WTC11 (cell line): ENCODE measurements around the gene NR3C1. TPM values are rescaled to one million over a fixed set of nuclear protein-coding genes. Genes with fewer than 3 reads are reported as not detected.

Source experiments
- ATAC-seq: fragments of 200-7000 bp; cut with Tn5 transposase; 2 replicates; pipeline ENCODE4 v1.10.0; 2021; ENCODE audit warnings: mild to moderate bottlenecking, moderate library complexity
- CTCF ChIA-PET: fragments of 300-600 bp; sonication (Branson Sonifier 250); formaldehyde crosslinking; loops from one replicate; lab custom pipeline; 2021; ENCODE audit warnings: antibody characterized with exemption; lab: Charles Lee
- POLR2A ChIA-PET: fragments of 350-600 bp; sonication (Branson Sonifier 250); formaldehyde crosslinking; loops from one replicate; lab custom pipeline; 2021; ENCODE audit warnings: antibody characterized with exemption; lab: Charles Lee
- DNase-seq: peaks from one replicate; pipeline ENCODE4 v3.0.0; 2021; ENCODE audit warnings: low spot score
- H3K27ac Mint-ChIP-seq: 2 replicates; pipeline ENCODE4 v1.8.0; 2021; ENCODE audit warnings: mixed read lengths
- H3K27me3 Mint-ChIP-seq: 2 replicates; pipeline ENCODE4 v1.8.0; 2021; ENCODE audit warnings: low read depth, mild to moderate bottlenecking, moderate library complexity, mixed read lengths
- H3K36me3 Mint-ChIP-seq: 2 replicates; pipeline ENCODE4 v1.8.0; 2021; ENCODE audit warnings: mixed read lengths
- H3K4me1 Mint-ChIP-seq: 2 replicates; pipeline ENCODE4 v1.8.0; 2022; ENCODE audit warnings: mixed read lengths
- H3K4me3 Mint-ChIP-seq: 2 replicates; pipeline ENCODE4 v1.8.0; 2021; ENCODE audit warnings: mild to moderate bottlenecking, moderate library complexity, mixed read lengths
- H3K9me3 Mint-ChIP-seq: 2 replicates; pipeline ENCODE4 v1.8.0; 2021; ENCODE audit warnings: mixed read lengths
- CREM ChIP-seq: sonication (generic); formaldehyde crosslinking; IDR thresholded peaks from 2 replicates; pipeline ENCODE4 v1.8.1; 2022; ENCODE audit warnings: mild to moderate bottlenecking, missing genetic modification reagents, moderate library complexity
- ETV6 ChIP-seq: sonication (generic); formaldehyde crosslinking; IDR thresholded peaks from 2 replicates; pipeline ENCODE4 v1.8.1; 2022; ENCODE audit warnings: mild to moderate bottlenecking, missing genetic modification reagents
- FOXK1 ChIP-seq: sonication (generic); formaldehyde crosslinking; IDR thresholded peaks from 2 replicates; pipeline ENCODE4 v1.8.0; 2022; ENCODE audit warnings: mild to moderate bottlenecking, moderate library complexity, missing genetic modification reagents
- NFATC4 ChIP-seq: fragments of 250-450 bp; sonication (Bioruptor Pico); IDR thresholded peaks from 2 replicates; pipeline ENCODE4 v1.9.0; 2021; ENCODE audit warnings: mild to moderate bottlenecking
- NFYB ChIP-seq: sonication (generic); formaldehyde crosslinking; conservative IDR thresholded peaks from 2 replicates; pipeline ENCODE4 v1.8.0; 2022; ENCODE audit warnings: low read depth, missing genetic modification reagents
- ZNF138 ChIP-seq: sonication (generic); formaldehyde crosslinking; conservative IDR thresholded peaks from 2 replicates; pipeline ENCODE4 v1.8.1; 2022; ENCODE audit warnings: mild to moderate bottlenecking, moderate library complexity, missing genetic modification reagents
- ZNF317 ChIP-seq: sonication (generic); formaldehyde crosslinking; IDR thresholded peaks from 2 replicates; pipeline ENCODE4 v1.8.1; 2023; ENCODE audit warnings: low read depth, mild to moderate bottlenecking, moderate library complexity, missing genetic modification reagents, borderline replicate concordance
- ZNF396 ChIP-seq: fragments of 250-450 bp; sonication (Bioruptor Pico); IDR thresholded peaks from 2 replicates; pipeline ENCODE4 v1.8.0; 2021; ENCODE audit warnings: mild to moderate bottlenecking, moderate library complexity, borderline replicate concordance
- total RNA-seq: library from RNA; stranded (reverse); gene quantifications from 3 replicates; pipeline ENCODE4 v1.2.3, GENCODE V29; 2021
- TF ChIP-seq, protein P1 (sequence below): sonication (generic); formaldehyde crosslinking; IDR thresholded peaks from 2 replicates; pipeline ENCODE4 v1.8.1; 2023; ENCODE audit warnings: mild to moderate bottlenecking, missing genetic modification reagents
- TF ChIP-seq, protein P2 (sequence below): fragments of 250-450 bp; sonication (Bioruptor Pico); conservative IDR thresholded peaks from 2 replicates; pipeline ENCODE4 v1.9.0; 2021; ENCODE audit warnings: mild to moderate bottlenecking
- TF ChIP-seq, protein P3 (sequence below): fragments of 250-450 bp; sonication (Bioruptor Pico); IDR thresholded peaks from 2 replicates; pipeline ENCODE4 v1.9.0; 2021; ENCODE audit warnings: mild to moderate bottlenecking
- TF ChIP-seq, protein P4 (sequence below): sonication (generic); formaldehyde crosslinking; IDR thresholded peaks from 2 replicates; pipeline ENCODE4 v1.8.0; 2022; ENCODE audit warnings: missing genetic modification reagents
- TF ChIP-seq, protein P5 (sequence below): sonication (generic); formaldehyde crosslinking; IDR thresholded peaks from 2 replicates; pipeline ENCODE4 v1.8.1; 2023; ENCODE audit warnings: mild to moderate bottlenecking, missing genetic modification reagents, borderline replicate concordance
- TF ChIP-seq, protein P6 (sequence below): sonication (generic); formaldehyde crosslinking; IDR thresholded peaks from 2 replicates; pipeline ENCODE4 v1.8.0; 2023; ENCODE audit warnings: missing genetic modification reagents
- TF ChIP-seq, protein P7 (sequence below): fragments of 200-600 bp; IDR thresholded peaks from 2 replicates; pipeline ENCODE4 v1.8.0; 2022; ENCODE audit warnings: antibody characterized with exemption

The NR3C1 gene
- total RNA-seq, 1 experiment from 2014 or later: 15.0 TPM

DNA sequence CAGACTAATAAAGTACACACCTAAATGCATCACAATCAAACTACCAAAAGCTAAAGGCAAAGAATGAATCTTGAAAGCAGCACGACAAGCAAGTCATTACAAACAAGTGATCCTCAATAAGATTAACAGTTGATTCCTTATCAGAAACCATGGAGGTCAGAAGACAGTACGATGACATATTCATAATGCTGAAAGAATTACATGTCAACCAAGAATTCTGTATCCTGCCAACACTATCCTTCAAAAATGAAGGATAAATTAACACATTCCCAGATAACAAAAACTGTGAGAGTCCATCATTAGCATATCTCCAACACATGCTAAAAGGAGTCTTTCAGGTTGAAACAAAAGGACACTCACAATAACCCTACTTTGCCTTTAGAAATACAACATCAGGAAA, 39.4 kb downstream of the NR3C1 start:
- Mint-ChIP-seq H3K36me3 (peaks cover 18% of the 10 kb centered on the region), H3K27ac (0 out of 2 replicates have a peak overlapping the region, but pooled peaks have one; percentile 44), H3K4me1 (peaks cover 31% of the 10 kb centered on the region), H3K4me3 (no peak overlapping the region), H3K9me3 (peaks cover 22% of the 10 kb centered on the region), H3K27me3 (no peaks in the 10 kb centered on the region)
- ChIA-PET POLR2A (no interaction called here), CTCF (no interaction called here)
- ATAC-seq (peak; percentile 30; the same call in 1 of the 2 replicates), DNase-seq (no peak)
- TF ChIP-seq ZNF317 (CRISPR knock-in tag) (peak; percentile 75), NFYB (CRISPR knock-in tag) (no peak), NFATC4 (CRISPR knock-in tag) (no peak), ZNF396 (CRISPR knock-in tag) (no peak)
- TF ChIP-seq, protein P1, sequence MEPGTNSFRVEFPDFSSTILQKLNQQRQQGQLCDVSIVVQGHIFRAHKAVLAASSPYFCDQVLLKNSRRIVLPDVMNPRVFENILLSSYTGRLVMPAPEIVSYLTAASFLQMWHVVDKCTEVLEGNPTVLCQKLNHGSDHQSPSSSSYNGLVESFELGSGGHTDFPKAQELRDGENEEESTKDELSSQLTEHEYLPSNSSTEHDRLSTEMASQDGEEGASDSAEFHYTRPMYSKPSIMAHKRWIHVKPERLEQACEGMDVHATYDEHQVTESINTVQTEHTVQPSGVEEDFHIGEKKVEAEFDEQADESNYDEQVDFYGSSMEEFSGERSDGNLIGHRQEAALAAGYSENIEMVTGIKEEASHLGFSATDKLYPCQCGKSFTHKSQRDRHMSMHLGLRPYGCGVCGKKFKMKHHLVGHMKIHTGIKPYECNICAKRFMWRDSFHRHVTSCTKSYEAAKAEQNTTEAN (CRISPR knock-in tag): no peak
- TF ChIP-seq, protein P2, sequence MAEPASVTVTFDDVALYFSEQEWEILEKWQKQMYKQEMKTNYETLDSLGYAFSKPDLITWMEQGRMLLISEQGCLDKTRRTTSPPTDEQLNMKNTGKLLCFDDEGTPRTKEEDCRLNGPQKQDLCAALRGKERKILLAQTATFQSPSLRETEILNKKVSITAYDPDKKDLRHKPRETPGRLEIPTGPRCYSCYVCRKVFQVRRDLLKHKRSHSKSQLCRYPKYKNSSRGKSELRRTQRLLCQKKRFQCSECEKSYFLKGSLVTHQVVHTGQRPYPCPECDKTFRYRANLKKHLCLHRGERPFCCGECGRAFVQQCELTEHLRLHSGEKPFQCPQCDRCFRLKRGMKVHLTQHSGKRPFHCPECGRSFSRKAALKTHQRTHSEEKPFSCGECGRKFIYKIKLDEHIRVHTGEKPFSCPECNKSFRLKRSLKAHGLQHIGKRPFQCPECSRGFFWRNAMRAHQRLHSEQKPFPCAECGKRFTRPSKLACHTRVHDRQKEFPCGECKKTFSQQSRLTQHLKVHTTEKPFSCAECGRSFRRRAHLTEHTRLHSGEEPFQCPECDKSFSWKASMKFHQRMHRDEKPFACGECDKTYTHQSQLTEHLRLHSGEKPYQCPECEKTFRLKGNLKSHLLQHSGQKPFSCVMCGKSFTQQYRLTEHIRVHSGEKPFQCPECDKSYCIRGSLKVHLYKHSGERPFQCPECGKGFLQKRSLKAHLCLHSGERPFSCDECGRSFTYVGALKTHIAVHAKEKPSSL (CRISPR knock-in tag): no peak
- TF ChIP-seq, protein P3, sequence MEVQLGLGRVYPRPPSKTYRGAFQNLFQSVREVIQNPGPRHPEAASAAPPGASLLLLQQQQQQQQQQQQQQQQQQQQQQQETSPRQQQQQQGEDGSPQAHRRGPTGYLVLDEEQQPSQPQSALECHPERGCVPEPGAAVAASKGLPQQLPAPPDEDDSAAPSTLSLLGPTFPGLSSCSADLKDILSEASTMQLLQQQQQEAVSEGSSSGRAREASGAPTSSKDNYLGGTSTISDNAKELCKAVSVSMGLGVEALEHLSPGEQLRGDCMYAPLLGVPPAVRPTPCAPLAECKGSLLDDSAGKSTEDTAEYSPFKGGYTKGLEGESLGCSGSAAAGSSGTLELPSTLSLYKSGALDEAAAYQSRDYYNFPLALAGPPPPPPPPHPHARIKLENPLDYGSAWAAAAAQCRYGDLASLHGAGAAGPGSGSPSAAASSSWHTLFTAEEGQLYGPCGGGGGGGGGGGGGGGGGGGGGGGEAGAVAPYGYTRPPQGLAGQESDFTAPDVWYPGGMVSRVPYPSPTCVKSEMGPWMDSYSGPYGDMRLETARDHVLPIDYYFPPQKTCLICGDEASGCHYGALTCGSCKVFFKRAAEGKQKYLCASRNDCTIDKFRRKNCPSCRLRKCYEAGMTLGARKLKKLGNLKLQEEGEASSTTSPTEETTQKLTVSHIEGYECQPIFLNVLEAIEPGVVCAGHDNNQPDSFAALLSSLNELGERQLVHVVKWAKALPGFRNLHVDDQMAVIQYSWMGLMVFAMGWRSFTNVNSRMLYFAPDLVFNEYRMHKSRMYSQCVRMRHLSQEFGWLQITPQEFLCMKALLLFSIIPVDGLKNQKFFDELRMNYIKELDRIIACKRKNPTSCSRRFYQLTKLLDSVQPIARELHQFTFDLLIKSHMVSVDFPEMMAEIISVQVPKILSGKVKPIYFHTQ (CRISPR knock-in tag): no peak
- TF ChIP-seq, protein P4, sequence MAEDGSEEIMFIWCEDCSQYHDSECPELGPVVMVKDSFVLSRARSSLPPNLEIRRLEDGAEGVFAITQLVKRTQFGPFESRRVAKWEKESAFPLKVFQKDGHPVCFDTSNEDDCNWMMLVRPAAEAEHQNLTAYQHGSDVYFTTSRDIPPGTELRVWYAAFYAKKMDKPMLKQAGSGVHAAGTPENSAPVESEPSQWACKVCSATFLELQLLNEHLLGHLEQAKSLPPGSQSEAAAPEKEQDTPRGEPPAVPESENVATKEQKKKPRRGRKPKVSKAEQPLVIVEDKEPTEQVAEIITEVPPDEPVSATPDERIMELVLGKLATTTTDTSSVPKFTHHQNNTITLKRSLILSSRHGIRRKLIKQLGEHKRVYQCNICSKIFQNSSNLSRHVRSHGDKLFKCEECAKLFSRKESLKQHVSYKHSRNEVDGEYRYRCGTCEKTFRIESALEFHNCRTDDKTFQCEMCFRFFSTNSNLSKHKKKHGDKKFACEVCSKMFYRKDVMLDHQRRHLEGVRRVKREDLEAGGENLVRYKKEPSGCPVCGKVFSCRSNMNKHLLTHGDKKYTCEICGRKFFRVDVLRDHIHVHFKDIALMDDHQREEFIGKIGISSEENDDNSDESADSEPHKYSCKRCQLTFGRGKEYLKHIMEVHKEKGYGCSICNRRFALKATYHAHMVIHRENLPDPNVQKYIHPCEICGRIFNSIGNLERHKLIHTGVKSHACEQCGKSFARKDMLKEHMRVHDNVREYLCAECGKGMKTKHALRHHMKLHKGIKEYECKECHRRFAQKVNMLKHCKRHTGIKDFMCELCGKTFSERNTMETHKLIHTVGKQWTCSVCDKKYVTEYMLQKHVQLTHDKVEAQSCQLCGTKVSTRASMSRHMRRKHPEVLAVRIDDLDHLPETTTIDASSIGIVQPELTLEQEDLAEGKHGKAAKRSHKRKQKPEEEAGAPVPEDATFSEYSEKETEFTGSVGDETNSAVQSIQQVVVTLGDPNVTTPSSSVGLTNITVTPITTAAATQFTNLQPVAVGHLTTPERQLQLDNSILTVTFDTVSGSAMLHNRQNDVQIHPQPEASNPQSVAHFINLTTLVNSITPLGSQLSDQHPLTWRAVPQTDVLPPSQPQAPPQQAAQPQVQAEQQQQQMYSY (CRISPR knock-in tag): no peak

DNA sequence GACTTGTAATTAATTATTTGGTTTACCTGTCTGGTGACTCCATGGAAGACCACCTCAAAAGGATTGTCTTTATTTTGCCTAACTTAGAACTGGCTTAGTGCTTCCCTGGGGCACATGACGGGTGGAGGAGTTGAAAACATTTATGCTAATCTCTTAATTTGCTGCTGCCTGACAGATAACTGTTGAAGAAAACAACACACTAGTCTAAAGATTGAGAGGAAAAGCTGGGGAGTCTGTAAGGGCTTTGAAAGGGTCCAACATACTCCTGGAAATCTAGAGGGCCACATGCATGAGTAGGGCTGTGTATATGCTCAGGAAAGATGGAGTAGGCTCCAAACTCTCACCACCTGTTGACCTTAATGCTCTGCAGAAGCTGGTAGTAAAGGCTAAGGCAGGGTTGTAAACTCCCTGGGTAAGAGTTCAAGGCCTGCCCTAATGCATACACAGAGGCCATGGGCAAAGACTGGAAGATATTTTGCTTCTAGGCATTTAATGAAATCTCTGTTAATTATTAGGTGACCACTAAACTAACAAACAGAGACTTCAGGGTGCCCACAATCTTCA, 40.7 kb downstream of the NR3C1 start:
- CTCF ChIA-PET: no interaction called here
- Mint-ChIP-seq H3K4me1 (peaks cover 31% of the 10 kb centered on the region), H3K4me3 (no peak overlapping the region), H3K27ac (no peak overlapping the region; the same call in 1 of the 2 replicates), H3K9me3 (peaks cover 22% of the 10 kb centered on the region), H3K36me3 (peaks cover 18% of the 10 kb centered on the region), H3K27me3 (no peaks in the 10 kb centered on the region)
- no peak for ATAC-seq
- no peak for DNase-seq
- POLR2A ChIA-PET: no interaction called here
- TF ChIP-seq CREM (CRISPR knock-in tag) (no peak), FOXK1 (CRISPR knock-in tag) (no peak), ZNF138 (CRISPR knock-in tag) (no peak), ETV6 (no peak)
- TF ChIP-seq, protein P5, sequence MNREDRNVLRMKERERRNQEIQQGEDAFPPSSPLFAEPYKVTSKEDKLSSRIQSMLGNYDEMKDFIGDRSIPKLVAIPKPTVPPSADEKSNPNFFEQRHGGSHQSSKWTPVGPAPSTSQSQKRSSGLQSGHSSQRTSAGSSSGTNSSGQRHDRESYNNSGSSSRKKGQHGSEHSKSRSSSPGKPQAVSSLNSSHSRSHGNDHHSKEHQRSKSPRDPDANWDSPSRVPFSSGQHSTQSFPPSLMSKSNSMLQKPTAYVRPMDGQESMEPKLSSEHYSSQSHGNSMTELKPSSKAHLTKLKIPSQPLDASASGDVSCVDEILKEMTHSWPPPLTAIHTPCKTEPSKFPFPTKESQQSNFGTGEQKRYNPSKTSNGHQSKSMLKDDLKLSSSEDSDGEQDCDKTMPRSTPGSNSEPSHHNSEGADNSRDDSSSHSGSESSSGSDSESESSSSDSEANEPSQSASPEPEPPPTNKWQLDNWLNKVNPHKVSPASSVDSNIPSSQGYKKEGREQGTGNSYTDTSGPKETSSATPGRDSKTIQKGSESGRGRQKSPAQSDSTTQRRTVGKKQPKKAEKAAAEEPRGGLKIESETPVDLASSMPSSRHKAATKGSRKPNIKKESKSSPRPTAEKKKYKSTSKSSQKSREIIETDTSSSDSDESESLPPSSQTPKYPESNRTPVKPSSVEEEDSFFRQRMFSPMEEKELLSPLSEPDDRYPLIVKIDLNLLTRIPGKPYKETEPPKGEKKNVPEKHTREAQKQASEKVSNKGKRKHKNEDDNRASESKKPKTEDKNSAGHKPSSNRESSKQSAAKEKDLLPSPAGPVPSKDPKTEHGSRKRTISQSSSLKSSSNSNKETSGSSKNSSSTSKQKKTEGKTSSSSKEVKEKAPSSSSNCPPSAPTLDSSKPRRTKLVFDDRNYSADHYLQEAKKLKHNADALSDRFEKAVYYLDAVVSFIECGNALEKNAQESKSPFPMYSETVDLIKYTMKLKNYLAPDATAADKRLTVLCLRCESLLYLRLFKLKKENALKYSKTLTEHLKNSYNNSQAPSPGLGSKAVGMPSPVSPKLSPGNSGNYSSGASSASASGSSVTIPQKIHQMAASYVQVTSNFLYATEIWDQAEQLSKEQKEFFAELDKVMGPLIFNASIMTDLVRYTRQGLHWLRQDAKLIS (CRISPR knock-in tag): no peak
- TF ChIP-seq, protein P6, sequence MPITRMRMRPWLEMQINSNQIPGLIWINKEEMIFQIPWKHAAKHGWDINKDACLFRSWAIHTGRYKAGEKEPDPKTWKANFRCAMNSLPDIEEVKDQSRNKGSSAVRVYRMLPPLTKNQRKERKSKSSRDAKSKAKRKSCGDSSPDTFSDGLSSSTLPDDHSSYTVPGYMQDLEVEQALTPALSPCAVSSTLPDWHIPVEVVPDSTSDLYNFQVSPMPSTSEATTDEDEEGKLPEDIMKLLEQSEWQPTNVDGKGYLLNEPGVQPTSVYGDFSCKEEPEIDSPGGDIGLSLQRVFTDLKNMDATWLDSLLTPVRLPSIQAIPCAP: no peak
- TF ChIP-seq, protein P7, sequence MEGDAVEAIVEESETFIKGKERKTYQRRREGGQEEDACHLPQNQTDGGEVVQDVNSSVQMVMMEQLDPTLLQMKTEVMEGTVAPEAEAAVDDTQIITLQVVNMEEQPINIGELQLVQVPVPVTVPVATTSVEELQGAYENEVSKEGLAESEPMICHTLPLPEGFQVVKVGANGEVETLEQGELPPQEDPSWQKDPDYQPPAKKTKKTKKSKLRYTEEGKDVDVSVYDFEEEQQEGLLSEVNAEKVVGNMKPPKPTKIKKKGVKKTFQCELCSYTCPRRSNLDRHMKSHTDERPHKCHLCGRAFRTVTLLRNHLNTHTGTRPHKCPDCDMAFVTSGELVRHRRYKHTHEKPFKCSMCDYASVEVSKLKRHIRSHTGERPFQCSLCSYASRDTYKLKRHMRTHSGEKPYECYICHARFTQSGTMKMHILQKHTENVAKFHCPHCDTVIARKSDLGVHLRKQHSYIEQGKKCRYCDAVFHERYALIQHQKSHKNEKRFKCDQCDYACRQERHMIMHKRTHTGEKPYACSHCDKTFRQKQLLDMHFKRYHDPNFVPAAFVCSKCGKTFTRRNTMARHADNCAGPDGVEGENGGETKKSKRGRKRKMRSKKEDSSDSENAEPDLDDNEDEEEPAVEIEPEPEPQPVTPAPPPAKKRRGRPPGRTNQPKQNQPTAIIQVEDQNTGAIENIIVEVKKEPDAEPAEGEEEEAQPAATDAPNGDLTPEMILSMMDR: no peak
